ENCODE results near the gene MAGEA9B.

GRCh38 chrX:149618871-149619270 lies 31.6 kb upstream of the MAGEA9B start:
- no peak for TF ChIP-seq POLR2A (IDR thresholded peaks at IDR 0.05)
- TF ChIP-seq CTCF (IDR thresholded peaks at IDR 0.05 in 4 of 5, conservative IDR thresholded peaks at IDR 0.05 in 1 of 5): no peak

Measured in gastrocnemius medialis (tissue), 4 donors.